Right lobe of liver (tissue), 4 donors: ENCODE data around the gene PDIA2.

Experiments
- POLR2A ChIP-seq: fragments of 450-650 bp; IDR thresholded peaks from one replicate; pipeline ENCODE4 v1.6.1; 2017; ENCODE audit warnings: antibody characterized with exemption, mild to moderate bottlenecking
- TF ChIP-seq, protein P1 (sequence below), 4 donors: fragments of 200-600 bp in 3 of 4; fragments of 450-650 bp in 1 of 4; IDR thresholded peaks; one replicate each; pipeline versions ENCODE4 v1.5.1 to v1.8.0; 2016 to 2022; ENCODE audit warnings: antibody characterized with exemption in 4 of 4, mild to moderate bottlenecking in 2 of 4
- donor health status: DM: no; HTN: no; CAD: no.
- donor health status: DM: no; HTN: no; CAD: no.
- donor health status: DM: no; HTN: yes; CAD: no.

DNA sequence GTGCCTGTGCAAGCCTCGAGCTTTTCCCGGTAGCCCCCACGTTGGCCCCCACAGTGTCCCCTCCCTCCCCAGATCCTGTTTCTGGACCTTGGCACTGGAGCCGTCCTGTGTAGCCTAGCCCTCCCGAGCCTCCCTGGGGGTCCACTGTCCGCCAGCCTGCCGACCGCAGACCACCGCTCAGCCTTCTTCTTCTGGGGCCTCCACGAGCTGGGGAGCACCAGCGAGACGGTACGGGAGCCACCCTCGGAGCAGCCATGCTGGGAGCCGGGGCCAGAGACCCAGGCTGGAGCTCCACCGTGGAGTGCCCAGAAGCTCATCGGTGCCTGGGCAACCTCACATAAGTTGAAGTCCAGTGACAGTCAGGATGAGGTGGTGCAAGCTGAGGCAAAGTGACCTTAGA, 19.0 kb upstream of the PDIA2 start:
- TF ChIP-seq, protein P1, sequence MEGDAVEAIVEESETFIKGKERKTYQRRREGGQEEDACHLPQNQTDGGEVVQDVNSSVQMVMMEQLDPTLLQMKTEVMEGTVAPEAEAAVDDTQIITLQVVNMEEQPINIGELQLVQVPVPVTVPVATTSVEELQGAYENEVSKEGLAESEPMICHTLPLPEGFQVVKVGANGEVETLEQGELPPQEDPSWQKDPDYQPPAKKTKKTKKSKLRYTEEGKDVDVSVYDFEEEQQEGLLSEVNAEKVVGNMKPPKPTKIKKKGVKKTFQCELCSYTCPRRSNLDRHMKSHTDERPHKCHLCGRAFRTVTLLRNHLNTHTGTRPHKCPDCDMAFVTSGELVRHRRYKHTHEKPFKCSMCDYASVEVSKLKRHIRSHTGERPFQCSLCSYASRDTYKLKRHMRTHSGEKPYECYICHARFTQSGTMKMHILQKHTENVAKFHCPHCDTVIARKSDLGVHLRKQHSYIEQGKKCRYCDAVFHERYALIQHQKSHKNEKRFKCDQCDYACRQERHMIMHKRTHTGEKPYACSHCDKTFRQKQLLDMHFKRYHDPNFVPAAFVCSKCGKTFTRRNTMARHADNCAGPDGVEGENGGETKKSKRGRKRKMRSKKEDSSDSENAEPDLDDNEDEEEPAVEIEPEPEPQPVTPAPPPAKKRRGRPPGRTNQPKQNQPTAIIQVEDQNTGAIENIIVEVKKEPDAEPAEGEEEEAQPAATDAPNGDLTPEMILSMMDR (IDR thresholded peaks at IDR 0.05), result no peak
- no peak for TF ChIP-seq POLR2A
